Caco-2 (cell line): ENCODE results near the gene LTF. TPM values are rescaled to one million over a fixed set of nuclear protein-coding genes. Genes with fewer than 3 reads are reported as not detected.

Source experiments
- BruUV-seq: library from RNA; stranded (reverse); fragments of 400-500 nt; replicated peaks from 2 replicates; lab custom pipeline; 2021; lab: Mats Ljungman, UMichigan
- CTCF ChIA-PET: fragments of 300-600 bp; sonication (Branson Sonifier 250); formaldehyde crosslinking; loops from one replicate; lab custom pipeline; 2022; ENCODE audit warnings: antibody characterized with exemption; lab: Charles Lee
- POLR2A ChIA-PET: fragments of 300-600 bp; sonication (Branson Sonifier 250); formaldehyde crosslinking; loops from one replicate; lab custom pipeline; 2022; ENCODE audit warnings: antibody characterized with exemption; lab: Charles Lee
- DNase-seq, 2 experiments: peaks; one replicate each; pipeline versions ENCODE4 v3.0.0 to v3.0.0-alpha.2; 2020 to 2022
- H3K27me3 ChIP-seq: replicated peaks from 2 replicates; pipeline ENCODE4 v1.6.0; 2011; ENCODE audit warnings: low read length; ENCODE audit not compliant: control insufficient read depth, insufficient read depth
- H3K36me3 ChIP-seq: 2 replicates; pipeline ENCODE4 v1.5.1; 2011; ENCODE audit warnings: low read length; ENCODE audit not compliant: control insufficient read depth, insufficient read depth
- H3K4me1 ChIP-seq: fragments of 250-450 bp; sonication (Bioruptor Pico); 2 replicates; pipeline ENCODE4 v1.5.1; 2020; ENCODE audit warnings: mild to moderate bottlenecking
- H3K4me3 ChIP-seq: 2 replicates; pipeline ENCODE4 v1.5.1; 2011; ENCODE audit warnings: low read depth, mild to moderate bottlenecking, control low read depth, low read length
- H3K9me3 ChIP-seq: fragments of 250-450 bp; sonication (Bioruptor Pico); 2 replicates; pipeline ENCODE4 v1.5.1; 2020; ENCODE audit warnings: mild to moderate bottlenecking, moderate library complexity
- H3K27ac Mint-ChIP-seq: one replicate; pipeline ENCODE4 v1.8.0; 2022; ENCODE audit warnings: mixed read lengths; ENCODE audit not compliant: unreplicated experiment
- H3K27me3 Mint-ChIP-seq: one replicate; pipeline ENCODE4 v1.8.0; 2022; ENCODE audit warnings: mixed read lengths; ENCODE audit not compliant: insufficient read depth, unreplicated experiment
- H3K36me3 Mint-ChIP-seq: one replicate; pipeline ENCODE4 v1.8.0; 2022; ENCODE audit warnings: mild to moderate bottlenecking, mixed read lengths; ENCODE audit not compliant: insufficient read depth, unreplicated experiment
- H3K4me1 Mint-ChIP-seq: one replicate; pipeline ENCODE4 v1.8.0; 2022; ENCODE audit warnings: low read depth, mixed read lengths; ENCODE audit not compliant: unreplicated experiment
- H3K4me3 Mint-ChIP-seq: one replicate; pipeline ENCODE4 v1.8.0; 2022; ENCODE audit warnings: mild to moderate bottlenecking, moderate library complexity, mixed read lengths; ENCODE audit not compliant: unreplicated experiment
- H3K9me3 Mint-ChIP-seq: one replicate; pipeline ENCODE4 v1.8.0; 2022; ENCODE audit warnings: mixed read lengths; ENCODE audit not compliant: unreplicated experiment
- intact Hi-C: fragments of 100-400 bp; cut with micrococcal nuclease; formaldehyde crosslinking; loops from one replicate; pipeline ENCODE4 v1.10.0; 2022; ENCODE audit not compliant: unreplicated experiment
- total RNA-seq: library from RNA; stranded (reverse); gene quantifications from 2 replicates; pipeline ENCODE4 v1.2.3, GENCODE V29; 2022
- TF ChIP-seq, protein P1 (sequence below), 2 experiments: fragments of 200-600 bp in 1 of 2; IDR thresholded peaks; 1 replicate in 1 of 2; 2 replicates in 1 of 2; pipeline versions ENCODE4 v1.5.1 to v1.8.0; 2011 to 2022; ENCODE audit warnings: antibody characterized with exemption in 1 of 2, control low read depth in 1 of 2, inconsistent platforms in 1 of 2, low read depth in 1 of 2, low read length in 1 of 2, mild to moderate bottlenecking in 1 of 2, moderate library complexity in 1 of 2; ENCODE audit not compliant: insufficient read depth in 1 of 2, severe bottlenecking in 1 of 2, unreplicated experiment in 1 of 2

The LTF gene
- total RNA-seq, 1 experiment from 2014 or later: not detected

GRCh38 chr3:46399557-46399956 lies 65.1 kb downstream of the LTF start:
- TF ChIP-seq, protein P1, sequence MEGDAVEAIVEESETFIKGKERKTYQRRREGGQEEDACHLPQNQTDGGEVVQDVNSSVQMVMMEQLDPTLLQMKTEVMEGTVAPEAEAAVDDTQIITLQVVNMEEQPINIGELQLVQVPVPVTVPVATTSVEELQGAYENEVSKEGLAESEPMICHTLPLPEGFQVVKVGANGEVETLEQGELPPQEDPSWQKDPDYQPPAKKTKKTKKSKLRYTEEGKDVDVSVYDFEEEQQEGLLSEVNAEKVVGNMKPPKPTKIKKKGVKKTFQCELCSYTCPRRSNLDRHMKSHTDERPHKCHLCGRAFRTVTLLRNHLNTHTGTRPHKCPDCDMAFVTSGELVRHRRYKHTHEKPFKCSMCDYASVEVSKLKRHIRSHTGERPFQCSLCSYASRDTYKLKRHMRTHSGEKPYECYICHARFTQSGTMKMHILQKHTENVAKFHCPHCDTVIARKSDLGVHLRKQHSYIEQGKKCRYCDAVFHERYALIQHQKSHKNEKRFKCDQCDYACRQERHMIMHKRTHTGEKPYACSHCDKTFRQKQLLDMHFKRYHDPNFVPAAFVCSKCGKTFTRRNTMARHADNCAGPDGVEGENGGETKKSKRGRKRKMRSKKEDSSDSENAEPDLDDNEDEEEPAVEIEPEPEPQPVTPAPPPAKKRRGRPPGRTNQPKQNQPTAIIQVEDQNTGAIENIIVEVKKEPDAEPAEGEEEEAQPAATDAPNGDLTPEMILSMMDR (IDR thresholded peaks at IDR 0.05; ENCODE audit: insufficient read depth in 1 of 2, low read depth in 1 of 2, low read length in 1 of 2, severe bottlenecking in 1 of 2, unreplicated experiment in 1 of 2): no peak
- no peaks in the 10 kb centered on the region for H3K9me3 Mint-ChIP-seq
- peaks cover 13% of the 10 kb centered on the region for H3K4me1 Mint-ChIP-seq

DNA sequence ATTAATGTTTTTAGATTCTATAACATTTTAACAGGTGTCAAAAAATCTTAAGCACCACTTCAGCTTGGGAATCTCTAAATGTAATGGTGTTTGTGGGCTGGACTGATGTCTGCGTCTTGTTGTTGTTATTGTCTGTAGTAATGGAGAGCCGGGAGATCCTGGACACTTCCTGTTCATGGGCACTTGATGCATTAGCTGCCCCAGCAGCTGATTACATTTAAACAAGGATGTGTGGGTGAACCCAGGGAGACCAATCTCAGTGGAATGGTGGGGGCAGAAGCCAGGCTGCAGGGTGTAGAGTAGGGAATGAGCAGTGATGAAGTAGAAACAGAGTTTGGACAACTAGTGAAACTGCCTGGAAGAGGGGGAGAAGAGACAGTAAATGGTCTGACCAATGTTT lies 65.6 kb downstream of the LTF start:
- H3K4me1 ChIP-seq: no peaks in the 10 kb centered on the region; the same call in 1 of the 2 replicates

More at GRCh38 chr3:46399557-46399956, 65.1 kb downstream of the LTF start:
- CTCF ChIA-PET: no interaction called here
- H3K4me1 ChIP-seq: no peaks in the 10 kb centered on the region; the same call in 1 of the 2 replicates
- no peaks in the 10 kb centered on the region for H3K36me3 Mint-ChIP-seq
- no peaks in the 10 kb centered on the region for H3K27me3 ChIP-seq
- POLR2A ChIA-PET: no interaction called here
- no TSS peak for BruUV-seq
- no peaks in the 10 kb centered on the region for H3K36me3 ChIP-seq
- H3K4me3 ChIP-seq: no peak overlapping the region
- H3K27me3 Mint-ChIP-seq: no peaks in the 10 kb centered on the region
- H3K27ac Mint-ChIP-seq: no peak overlapping the region
- intact Hi-C loops: no loop called here
- no peak for DNase-seq
- no peak overlapping the region for H3K4me3 Mint-ChIP-seq
- no peaks in the 10 kb centered on the region for H3K9me3 ChIP-seq

DNA sequence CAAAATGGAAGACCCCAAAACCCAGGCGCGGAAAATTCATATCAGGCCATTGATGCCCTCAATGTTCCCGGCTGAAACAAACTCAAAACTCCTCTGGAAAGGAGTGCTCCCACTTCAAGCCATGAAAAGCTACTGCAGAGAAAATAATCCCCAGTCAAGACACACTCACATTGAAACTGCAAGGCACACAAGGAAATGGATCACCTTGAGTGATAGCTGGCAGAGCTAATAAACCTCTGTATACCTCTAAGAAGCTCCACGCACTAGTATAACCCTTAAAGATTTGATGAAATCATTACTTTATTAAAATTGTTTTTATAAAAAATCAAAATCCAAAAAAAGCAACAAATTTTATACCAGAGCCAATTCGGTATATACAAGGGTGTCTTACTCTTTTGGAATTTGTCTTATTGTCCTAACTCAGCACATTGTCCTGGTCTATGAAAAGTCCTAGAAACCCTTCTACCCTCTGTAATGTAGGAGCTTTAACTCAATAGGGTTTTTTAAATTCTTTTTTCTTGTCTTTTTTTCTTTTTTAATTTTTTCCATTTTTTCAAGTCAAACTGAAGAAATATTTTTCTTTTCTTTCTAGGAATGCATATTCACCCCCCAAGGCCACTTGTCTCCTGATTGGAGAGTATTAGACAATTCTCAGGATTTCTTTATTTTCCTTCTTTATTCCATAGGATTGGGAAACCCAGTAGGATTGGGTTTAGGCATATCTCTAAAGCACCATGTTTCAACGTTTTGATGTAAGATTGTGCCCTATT lies 66.3 kb downstream of the LTF start:
- H3K36me3 ChIP-seq: no peaks in the 10 kb centered on the region
- peaks cover 5% of the 10 kb centered on the region for H3K4me1 ChIP-seq
- H3K4me1 Mint-ChIP-seq: peaks cover 16% of the 10 kb centered on the region
- intact Hi-C loops: no loop called here
- no peak overlapping the region for H3K27ac Mint-ChIP-seq
- H3K27me3 Mint-ChIP-seq: no peaks in the 10 kb centered on the region
- no peaks in the 10 kb centered on the region for H3K9me3 ChIP-seq
- no peak overlapping the region for H3K4me3 ChIP-seq
- POLR2A ChIA-PET: no interaction called here
- CTCF ChIA-PET: no interaction called here
- H3K9me3 Mint-ChIP-seq: no peaks in the 10 kb centered on the region
- no TSS peak for BruUV-seq
- no peaks in the 10 kb centered on the region for H3K27me3 ChIP-seq
- no peak for DNase-seq
- no peak overlapping the region for H3K4me3 Mint-ChIP-seq
- H3K36me3 Mint-ChIP-seq: peaks cover 5% of the 10 kb centered on the region
- TF ChIP-seq, protein P1 (IDR thresholded peaks at IDR 0.05; ENCODE audit: insufficient read depth in 1 of 2, low read depth in 1 of 2, low read length in 1 of 2, severe bottlenecking in 1 of 2, unreplicated experiment in 1 of 2): no peak

More for the DNA sequence above, 65.6 kb downstream of the LTF start:
- no peaks in the 10 kb centered on the region for H3K36me3 ChIP-seq
- H3K27me3 ChIP-seq: no peaks in the 10 kb centered on the region
- TF ChIP-seq, protein P1 (IDR thresholded peaks at IDR 0.05; ENCODE audit: insufficient read depth in 1 of 2, low read depth in 1 of 2, low read length in 1 of 2, severe bottlenecking in 1 of 2, unreplicated experiment in 1 of 2): no peak
- Mint-ChIP-seq H3K9me3 (no peaks in the 10 kb centered on the region), H3K27ac (no peak overlapping the region), H3K27me3 (no peaks in the 10 kb centered on the region), H3K36me3 (peaks cover under 1% of the 10 kb centered on the region), H3K4me3 (no peak overlapping the region), H3K4me1 (peaks cover 16% of the 10 kb centered on the region)
- no peak overlapping the region for H3K4me3 ChIP-seq
- CTCF ChIA-PET: no interaction called here
- intact Hi-C loops: no loop called here
- no peaks in the 10 kb centered on the region for H3K9me3 ChIP-seq
- no peak for DNase-seq
- BruUV-seq: no TSS peak
- POLR2A ChIA-PET: no interaction called here
